ENCODE results near the gene TENT4A. TPM values are rescaled to one million over a fixed set of nuclear protein-coding genes. Genes with fewer than 3 reads are reported as not detected.

Gene TENT4A
- total RNA-seq, 4 donors from 2014 or later, result 8.0 to 30.7 (median 17.9) TPM

DNA sequence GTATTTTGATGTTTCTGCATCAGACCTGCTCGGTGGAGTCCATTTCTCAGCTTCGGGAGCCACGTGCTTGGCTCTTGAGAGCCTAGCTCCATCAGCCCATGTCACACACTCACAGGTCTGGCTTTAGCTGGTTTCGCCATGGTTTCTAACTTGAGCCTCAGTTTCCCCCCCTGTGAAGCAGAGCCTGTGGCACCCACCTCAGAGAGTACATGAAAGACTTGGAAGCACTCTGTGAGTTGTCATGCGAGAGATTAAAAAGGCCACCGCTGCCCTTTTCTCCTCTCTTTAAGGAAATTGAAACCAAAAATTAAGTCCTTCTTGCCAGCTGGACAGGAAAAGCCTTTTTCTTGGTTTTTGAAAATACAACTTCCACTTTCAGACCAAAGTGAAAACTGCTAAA, 8.8 kb downstream of the TENT4A start:
- Histone ChIP-seq H3K9me3 (no peaks in the 10 kb centered on the region), H3K36me3 (peaks cover 0 to 37% (median 0%) of the 10 kb centered on the region in 3 donors), H3K27ac (peak overlapping the region; percentile 26 to 61 (median 46)), H3K27me3 (no peaks in the 10 kb centered on the region), H3K4me1 (peaks cover 37 to 84% (median 61%) of the 10 kb centered on the region in 3 donors), H3K4me3 (peak overlapping the region in 3 of 4 donors; percentile 11 to 38 (median 21))
- DNase-seq, result no peak
- TF ChIP-seq POLR2A (IDR thresholded peaks at IDR 0.05), result no peak
- TF ChIP-seq, protein P1, sequence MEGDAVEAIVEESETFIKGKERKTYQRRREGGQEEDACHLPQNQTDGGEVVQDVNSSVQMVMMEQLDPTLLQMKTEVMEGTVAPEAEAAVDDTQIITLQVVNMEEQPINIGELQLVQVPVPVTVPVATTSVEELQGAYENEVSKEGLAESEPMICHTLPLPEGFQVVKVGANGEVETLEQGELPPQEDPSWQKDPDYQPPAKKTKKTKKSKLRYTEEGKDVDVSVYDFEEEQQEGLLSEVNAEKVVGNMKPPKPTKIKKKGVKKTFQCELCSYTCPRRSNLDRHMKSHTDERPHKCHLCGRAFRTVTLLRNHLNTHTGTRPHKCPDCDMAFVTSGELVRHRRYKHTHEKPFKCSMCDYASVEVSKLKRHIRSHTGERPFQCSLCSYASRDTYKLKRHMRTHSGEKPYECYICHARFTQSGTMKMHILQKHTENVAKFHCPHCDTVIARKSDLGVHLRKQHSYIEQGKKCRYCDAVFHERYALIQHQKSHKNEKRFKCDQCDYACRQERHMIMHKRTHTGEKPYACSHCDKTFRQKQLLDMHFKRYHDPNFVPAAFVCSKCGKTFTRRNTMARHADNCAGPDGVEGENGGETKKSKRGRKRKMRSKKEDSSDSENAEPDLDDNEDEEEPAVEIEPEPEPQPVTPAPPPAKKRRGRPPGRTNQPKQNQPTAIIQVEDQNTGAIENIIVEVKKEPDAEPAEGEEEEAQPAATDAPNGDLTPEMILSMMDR (IDR thresholded peaks at IDR 0.05), result no peak
- intact Hi-C loops (cut with DNase I), result no loop called here
- 22 to 23% methylated on average over 6 of the region's 6 CpGs for WGBS, 2 donors

DNA sequence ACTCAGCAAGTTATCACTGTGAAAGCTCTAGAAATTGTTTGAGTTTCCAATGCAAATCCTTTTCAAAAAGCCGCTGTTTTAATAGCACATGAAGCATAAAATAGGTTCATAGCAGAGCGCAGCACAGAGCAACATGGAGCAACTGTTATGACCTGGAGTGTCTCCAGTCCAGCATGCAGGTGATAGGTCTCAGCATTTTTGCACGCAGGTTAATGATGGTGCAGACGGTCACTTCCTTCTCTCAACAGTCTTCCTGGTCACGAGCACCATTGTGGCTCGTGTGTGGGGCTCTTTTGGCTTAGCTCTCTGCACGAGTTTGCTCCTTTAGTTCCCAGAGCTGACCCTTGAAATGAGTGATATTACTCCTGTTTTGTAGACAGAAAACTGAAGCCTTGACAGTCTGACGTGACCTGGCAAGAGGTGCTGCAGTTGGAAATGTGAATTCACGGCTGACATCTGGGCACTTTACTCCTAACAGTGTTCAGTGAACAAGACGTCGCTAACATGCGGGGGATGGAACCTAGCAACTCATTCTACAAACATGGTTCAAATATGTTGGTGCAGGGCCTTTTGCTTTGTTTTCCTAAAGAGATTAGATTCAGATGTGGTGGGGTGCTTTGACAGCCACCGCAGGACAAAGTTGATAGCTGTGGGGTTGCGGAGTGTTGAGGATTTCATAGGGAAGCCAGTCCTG, 10.0 kb downstream of the TENT4A start:
- no peak for TF ChIP-seq POLR2A (IDR thresholded peaks at IDR 0.05)
- TF ChIP-seq, protein P1 (IDR thresholded peaks at IDR 0.05), result no peak
- Histone ChIP-seq H3K27ac (peak overlapping the region in 1 of 4 donors; percentile 47), H3K4me1 (peaks cover 26 to 84% (median 52%) of the 10 kb centered on the region in 3 donors), H3K27me3 (no peaks in the 10 kb centered on the region), H3K4me3 (no peak overlapping the region), H3K36me3 (peaks cover 0 to 37% (median 0%) of the 10 kb centered on the region in 3 donors), H3K9me3 (no peaks in the 10 kb centered on the region)
- no peak for DNase-seq
- WGBS, 2 donors, result 68 to 70% methylated on average over 13 of the region's 14 CpGs
- intact Hi-C loops (cut with DNase I), result no loop called here

DNA sequence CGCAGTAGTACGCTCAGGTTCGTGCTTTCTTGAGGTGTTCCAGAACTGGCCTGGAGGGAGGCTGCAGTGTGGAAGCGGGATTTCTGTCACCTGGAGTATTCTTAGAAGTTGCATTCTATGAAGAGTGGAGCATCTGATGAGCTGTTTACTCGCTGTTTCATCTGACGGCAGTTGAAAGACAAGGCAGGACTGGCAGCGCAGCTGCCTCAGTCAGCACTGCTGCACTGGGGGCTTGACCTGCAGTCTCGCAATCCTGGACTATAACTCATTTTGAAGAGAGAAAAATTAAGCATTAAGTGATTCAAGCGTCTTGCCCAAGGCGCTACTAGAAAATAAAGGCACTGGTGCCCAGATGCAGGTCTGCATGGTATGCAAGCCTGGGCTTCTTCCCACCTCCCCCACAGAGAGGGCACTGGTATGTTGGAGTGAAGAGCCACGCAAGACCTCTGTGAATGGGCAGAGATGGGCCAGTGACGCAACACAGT, 10.6 kb downstream of the TENT4A start:
- H3K27me3 ChIP-seq, result no peaks in the 10 kb centered on the region
- WGBS, 2 donors, result 83 to 88% methylated on average over 12 of the region's 12 CpGs
- intact Hi-C loops (cut with DNase I), result no loop called here

DNA sequence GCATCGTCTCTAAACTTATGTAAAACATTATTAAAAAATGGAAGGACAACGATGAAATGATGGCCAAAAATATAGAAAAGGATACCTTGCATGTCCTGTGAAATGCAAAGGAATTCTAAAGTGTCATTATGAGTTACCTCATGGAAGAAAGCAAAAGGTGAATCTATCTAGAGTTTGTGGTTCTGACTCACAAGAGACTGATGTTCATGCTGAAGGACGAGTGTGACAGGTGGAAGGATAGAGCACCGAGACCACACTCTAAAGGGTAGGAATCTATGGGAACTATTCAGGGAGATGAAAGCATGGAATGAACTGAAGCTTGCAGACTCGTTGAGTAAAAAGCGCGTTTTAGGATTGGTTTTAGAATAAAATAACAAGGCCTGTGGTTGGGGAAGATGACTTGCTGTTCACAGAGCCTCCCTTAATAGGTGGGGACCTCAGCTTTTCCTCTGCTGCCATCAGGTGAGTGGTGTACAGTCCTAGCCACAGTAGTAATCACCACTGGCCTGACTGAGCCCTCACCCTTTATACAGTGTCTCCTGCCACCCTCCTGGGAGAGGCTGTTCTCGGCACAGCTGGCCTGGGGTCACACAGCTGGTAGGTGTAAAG, 11.2 kb downstream of the TENT4A start:
- TF ChIP-seq, protein P1 (IDR thresholded peaks at IDR 0.05), result no peak
- no peak for TF ChIP-seq POLR2A (IDR thresholded peaks at IDR 0.05)
- peaks cover 0 to 36% (median 0%) of the 10 kb centered on the region in 3 donors for H3K36me3 ChIP-seq
- 80 to 87% methylated on average over 7 to 8 of the region's 8 CpGs for WGBS, 2 donors
- no peak for DNase-seq
- H3K27me3 ChIP-seq, result no peaks in the 10 kb centered on the region
- H3K4me3 ChIP-seq, result no peak overlapping the region
- intact Hi-C loops (cut with DNase I), result no loop called here
- H3K9me3 ChIP-seq, result no peaks in the 10 kb centered on the region
- peaks cover 22 to 84% (median 48%) of the 10 kb centered on the region in 3 donors for H3K4me1 ChIP-seq
- no peak overlapping the region for H3K27ac ChIP-seq

More for the DNA sequence above, 10.6 kb downstream of the TENT4A start:
- no peak for DNase-seq
- TF ChIP-seq, protein P1 (IDR thresholded peaks at IDR 0.05), result no peak
- no peak for TF ChIP-seq POLR2A (IDR thresholded peaks at IDR 0.05)
- Histone ChIP-seq H3K9me3 (no peaks in the 10 kb centered on the region), H3K36me3 (peaks cover 0 to 37% (median 0%) of the 10 kb centered on the region in 3 donors), H3K4me3 (no peak overlapping the region), H3K4me1 (peaks cover 22 to 84% (median 47%) of the 10 kb centered on the region in 3 donors), H3K27ac (no peak overlapping the region)

DNA sequence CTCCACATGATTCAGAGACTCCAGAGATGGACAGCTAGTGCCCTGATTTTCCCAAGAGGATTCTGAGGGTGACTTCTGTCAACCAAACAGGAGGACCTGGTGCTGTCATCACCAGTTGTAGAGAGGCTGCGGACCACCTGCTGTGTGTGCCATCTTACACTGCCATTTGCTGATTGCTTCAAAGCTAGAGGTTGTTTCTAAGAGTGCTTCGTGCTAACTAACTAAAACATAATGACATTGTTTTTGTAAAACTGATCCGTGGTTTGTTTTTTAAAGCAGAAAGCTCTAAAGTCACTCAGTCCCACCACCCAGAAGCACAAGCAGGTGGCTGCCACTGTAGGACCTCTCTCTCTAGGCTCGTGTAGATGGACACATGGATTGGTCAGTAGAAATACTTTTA, 12.2 kb downstream of the TENT4A start:
- WGBS, 2 donors, result 69 to 76% methylated on average over 4 of the region's 4 CpGs
- intact Hi-C loops (cut with DNase I), result no loop called here
- peaks cover 0 to 31% (median 0%) of the 10 kb centered on the region in 3 donors for H3K36me3 ChIP-seq
- no peaks in the 10 kb centered on the region for H3K27me3 ChIP-seq
- no peak overlapping the region for H3K27ac ChIP-seq
- DNase-seq, result no peak
- H3K4me1 ChIP-seq, result peaks cover 24 to 84% (median 39%) of the 10 kb centered on the region in 3 donors
- H3K9me3 ChIP-seq, result no peaks in the 10 kb centered on the region
- no peak overlapping the region for H3K4me3 ChIP-seq
- TF ChIP-seq POLR2A (IDR thresholded peaks at IDR 0.05), result no peak
- TF ChIP-seq, protein P1 (IDR thresholded peaks at IDR 0.05), result no peak

Data from esophagus squamous epithelium (tissue), 5 donors.